Prostate gland (tissue), 2 donors: ENCODE results near the gene SERF1B.
"Not testable (repeated sequence)": the region's sequence is repeated elsewhere in the genome, so short reads cannot be mapped to it uniquely, and the experiment has no call there.

ENCODE experiments used
- CTCF ChIP-seq, 4 experiments: fragments of 200-600 bp in 2 of 4; fragments of 450-650 bp in 2 of 4; sonication (generic) in 2 of 4; IDR thresholded peaks; 1 replicate in 3 of 4; 2 replicates in 1 of 4; pipeline ENCODE4 v1.5.1; 2016 to 2019; ENCODE audit warnings: antibody characterized with exemption in 4 of 4, mild to moderate bottlenecking in 2 of 4, moderate library complexity in 2 of 4
- POLR2A ChIP-seq: fragments of 450-650 bp; IDR thresholded peaks from one replicate; pipeline ENCODE4 v1.6.1; 2016; ENCODE audit warnings: antibody characterized with exemption, mild to moderate bottlenecking

GRCh38 chr5:70031204-70031603 lies 6.2 kb downstream of the SERF1B start:
- not testable (repeated sequence) for TF ChIP-seq POLR2A; CTCF (IDR thresholded peaks at IDR 0.05)
